MCF 10A (cell line): ENCODE data around the gene CBFA2T3. TPM values are rescaled to one million over a fixed set of nuclear protein-coding genes. Genes with fewer than 3 reads are reported as not detected.

Experiments used
- BruUV-seq: library from RNA; stranded (reverse); fragments of 400-500 nt; replicated peaks from 2 replicates; lab custom pipeline; 2021; lab: Mats Ljungman, UMichigan
- CTCF ChIA-PET: fragments of 300-600 bp; sonication (Branson Sonifier 250); formaldehyde crosslinking; extraction: SDS; loops from one replicate; lab custom pipeline; 2021; ENCODE audit warnings: antibody characterized with exemption, inconsistent platforms; lab: Yijun Ruan, JAX
- POLR2A ChIA-PET: fragments of 300-600, 350-650 bp; sonication (Branson Sonifier 250); formaldehyde crosslinking; extraction: SDS; loops from one replicate; lab custom pipeline; 2020; ENCODE audit warnings: antibody characterized with exemption, inconsistent platforms; lab: Yijun Ruan, JAX
- DNase-seq: peaks from one replicate; pipeline ENCODE4 v3.0.0-alpha.2; 2018; ENCODE audit not compliant: unreplicated experiment
- H3K27ac Mint-ChIP-seq: one replicate; pipeline ENCODE4 v1.8.0; 2022; ENCODE audit warnings: mild to moderate bottlenecking, low read depth, mixed read lengths; ENCODE audit not compliant: unreplicated experiment
- H3K27me3 Mint-ChIP-seq: one replicate; pipeline ENCODE4 v1.8.0; 2022; ENCODE audit warnings: mixed read lengths; ENCODE audit not compliant: insufficient read depth, unreplicated experiment
- H3K36me3 Mint-ChIP-seq: one replicate; pipeline ENCODE4 v1.8.0; 2022; ENCODE audit warnings: mild to moderate bottlenecking, moderate library complexity, mixed read lengths; ENCODE audit not compliant: insufficient read depth, unreplicated experiment
- H3K4me1 Mint-ChIP-seq: one replicate; pipeline ENCODE4 v1.8.0; 2022; ENCODE audit warnings: mixed read lengths; ENCODE audit not compliant: insufficient read depth, unreplicated experiment
- H3K4me3 Mint-ChIP-seq: one replicate; pipeline ENCODE4 v1.8.0; 2022; ENCODE audit warnings: mild to moderate bottlenecking, moderate library complexity, mixed read lengths; ENCODE audit not compliant: unreplicated experiment
- H3K9me3 Mint-ChIP-seq: one replicate; pipeline ENCODE4 v1.8.0; 2022; ENCODE audit warnings: mixed read lengths; ENCODE audit not compliant: unreplicated experiment
- CTCF ChIP-seq: fragments of 200-600 bp; IDR thresholded peaks from one replicate; pipeline ENCODE4 v1.8.0; 2022; ENCODE audit warnings: antibody characterized with exemption, mild to moderate bottlenecking; ENCODE audit not compliant: unreplicated experiment
- intact Hi-C: fragments of 100-400 bp; cut with micrococcal nuclease; formaldehyde crosslinking; loops from 2 replicates; pipeline ENCODE4 v1.14.1; 2022
- total RNA-seq: library from RNA; stranded (reverse); gene quantifications from 2 replicates; pipeline ENCODE4 v1.2.3, GENCODE V29; 2022

Gene CBFA2T3
- total RNA-seq, 1 experiment from 2014 or later: not detected

GRCh38 chr16:88969361-88969831, 7.6 kb downstream of the CBFA2T3 start:
- Mint-ChIP-seq H3K4me3 (no peak overlapping the region), H3K9me3 (no peaks in the 10 kb centered on the region), H3K27ac (no peak overlapping the region), H3K36me3 (no peaks in the 10 kb centered on the region), H3K4me1 (no peaks in the 10 kb centered on the region), H3K27me3 (peaks cover 52% of the 10 kb centered on the region)
- intact Hi-C loops: no loop called here
- ChIA-PET CTCF (no interaction called here), POLR2A (no interaction called here)
- no peak for TF ChIP-seq CTCF
- no TSS peak for BruUV-seq
- no peak for DNase-seq

- no peak for TF ChIP-seq CTCF
- Mint-ChIP-seq H3K9me3 (no peaks in the 10 kb centered on the region), H3K4me3 (no peak overlapping the region), H3K27me3 (peaks cover 52% of the 10 kb centered on the region), H3K36me3 (no peaks in the 10 kb centered on the region), H3K4me1 (no peaks in the 10 kb centered on the region), H3K27ac (no peak overlapping the region)
- intact Hi-C loops: no loop called here
- POLR2A ChIA-PET: interaction anchor here (0.6 kb wide), 1 partner anchor 201 kb away, joined by 4 read pairs; no protein-coding TSS in a partner anchor
- BruUV-seq: no TSS peak
- no peak for DNase-seq
- CTCF ChIA-PET: no interaction called here
These were observed 8.3 kb downstream of the CBFA2T3 start for GRCh38 chr16:88968589-88969280.

DNA sequence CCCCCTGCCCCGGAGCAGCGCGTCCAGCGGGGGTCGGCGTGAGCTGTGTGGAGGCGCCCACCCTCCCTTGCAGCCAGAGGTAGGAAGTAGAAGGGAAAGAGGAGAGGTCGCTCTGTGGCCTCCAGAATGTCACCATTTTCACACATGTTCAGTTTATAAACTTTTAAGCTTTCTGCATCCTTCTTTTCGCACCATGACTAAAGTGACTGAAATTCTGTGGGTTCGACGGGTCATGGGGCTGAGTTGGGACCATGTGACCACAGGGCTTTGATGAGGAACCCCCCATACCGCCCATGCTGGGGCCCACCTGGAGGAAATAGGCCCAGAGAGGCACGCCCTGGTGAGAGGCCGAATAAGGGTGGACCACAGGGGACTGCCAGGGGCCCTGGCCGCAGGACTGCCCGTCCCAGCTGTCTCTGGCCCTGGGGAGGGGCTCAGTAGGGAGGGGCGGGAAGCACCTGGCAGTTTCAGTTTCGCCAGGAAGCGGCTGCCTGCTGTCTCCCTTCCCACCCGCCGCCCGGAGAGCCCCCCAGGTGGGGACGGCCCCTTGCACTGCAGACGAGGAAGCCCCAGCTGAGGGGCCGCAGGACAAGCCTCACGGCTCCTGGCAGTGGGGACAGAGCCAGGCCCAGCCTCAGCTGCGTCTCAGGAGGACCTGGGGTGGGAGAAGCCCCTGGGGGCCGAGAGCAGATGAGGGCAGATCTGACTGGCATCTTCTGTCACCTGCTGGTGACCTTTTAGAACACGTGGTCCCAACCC, 9.0 kb downstream of the CBFA2T3 start:
- BruUV-seq: no TSS peak
- ChIA-PET CTCF (interaction anchor here (0.7 kb wide), 1 partner anchor 199 kb away, joined by 3 read pairs; no protein-coding TSS in a partner anchor), POLR2A (interaction anchor here (0.6 kb wide), 1 partner anchor 202 kb away, joined by 4 read pairs; no protein-coding TSS in a partner anchor)
- H3K27ac Mint-ChIP-seq: no peak overlapping the region
- intact Hi-C loops: no loop called here
- no peak for TF ChIP-seq CTCF
- H3K27me3 Mint-ChIP-seq: peaks cover 51% of the 10 kb centered on the region
- no peaks in the 10 kb centered on the region for H3K36me3 Mint-ChIP-seq
- DNase-seq: no peak
- no peak overlapping the region for H3K4me3 Mint-ChIP-seq
- no peaks in the 10 kb centered on the region for H3K4me1 Mint-ChIP-seq
- H3K9me3 Mint-ChIP-seq: no peaks in the 10 kb centered on the region
